Right renal cortex interstitium (tissue), 3 donors: ENCODE results near the gene IER3. TPM values are rescaled to one million over a fixed set of nuclear protein-coding genes. Genes with fewer than 3 reads are reported as not detected.

Experiments
- DNase-seq, 3 donors: peaks; one replicate each; pipeline ENCODE4 v3.0.0-alpha.2; 2013; ENCODE audit warnings: low read depth in 3 of 3, low spot score in 2 of 3
- polyA plus RNA-seq, 3 donors: library from polyadenylated mRNA; unstranded; fragments of 120-200 nt; gene quantifications; one replicate each; pipeline ENCODE4 v1.2.1, GENCODE V29; 2013; ENCODE audit not compliant: insufficient read length in 3 of 3

IER3 gene
- polyA plus RNA-seq, 3 donors, result 17.9 to 24.5 (median 23.3) TPM

DNA sequence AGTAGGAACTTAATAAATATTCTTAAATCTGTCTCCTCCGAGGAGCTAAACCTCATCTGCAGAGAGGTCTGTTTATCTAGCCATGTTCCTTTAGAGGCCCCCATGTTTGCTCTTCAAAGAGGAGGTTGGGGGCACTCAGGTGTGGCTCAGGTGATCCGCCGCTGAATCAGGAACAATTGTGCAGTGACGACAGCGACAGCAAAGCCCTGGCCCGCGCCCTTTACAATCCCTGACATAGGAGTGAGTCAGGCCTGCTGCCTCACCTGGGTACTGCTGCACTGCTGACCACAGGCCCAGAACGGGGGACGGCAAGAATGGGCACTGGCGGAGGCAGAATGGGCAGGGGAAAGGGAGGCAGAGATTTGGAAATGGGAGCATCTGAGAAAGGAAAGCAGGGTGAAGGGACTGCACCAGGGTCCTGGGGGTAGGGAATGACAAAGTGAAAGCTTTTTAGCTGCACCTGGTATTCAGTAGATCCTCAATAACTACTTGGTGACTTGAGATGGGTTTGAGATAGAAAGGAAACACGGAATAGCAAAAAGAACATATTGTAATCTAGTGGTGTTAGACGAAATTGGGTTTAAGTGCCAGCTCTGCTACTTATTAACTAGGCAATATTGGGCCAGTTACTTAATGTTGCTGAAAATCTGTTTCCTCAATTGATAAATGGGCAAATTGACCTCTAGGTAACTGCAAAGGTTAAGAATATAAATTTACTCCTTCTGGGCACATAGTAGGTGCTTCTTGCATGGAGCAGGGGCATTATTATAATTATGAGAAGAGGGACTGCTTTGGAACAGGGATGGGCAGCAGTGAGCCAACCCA, 5.4 kb upstream of the IER3 start:
- DNase-seq, result no peak

DNA sequence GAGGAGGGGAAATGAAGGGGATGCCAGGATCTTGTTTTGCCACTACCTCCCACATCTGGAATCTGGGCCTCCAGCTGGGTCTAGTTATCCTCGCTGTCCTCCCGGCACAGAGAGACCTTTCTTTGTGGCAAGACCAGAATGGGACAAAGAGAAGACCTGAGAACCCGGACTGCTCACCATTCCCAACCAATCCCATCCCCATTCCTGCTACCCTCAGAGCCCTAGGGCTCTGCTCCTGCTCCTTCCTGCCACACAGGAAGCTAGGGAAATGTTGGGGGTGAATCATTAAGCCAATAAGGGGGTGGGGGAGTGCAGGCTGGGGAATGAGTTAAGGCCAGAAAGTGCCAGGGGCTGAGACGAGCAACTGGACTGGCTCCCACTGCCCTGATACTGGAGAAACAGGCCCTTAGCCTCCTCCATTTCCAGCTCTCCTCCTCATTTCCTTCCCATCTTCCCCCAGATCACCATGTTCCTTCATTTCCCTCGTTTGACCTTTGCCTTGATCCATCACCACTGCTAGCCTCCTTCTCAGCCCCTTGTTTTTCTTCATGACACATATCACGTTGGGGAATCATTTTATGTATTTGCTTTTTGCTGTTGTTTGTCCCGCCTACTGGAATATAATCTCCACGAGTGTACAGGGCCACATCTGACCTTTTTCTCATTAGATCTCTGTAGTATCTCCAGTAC, 4.6 kb upstream of the IER3 start:
- DNase-seq, result no peak

DNA sequence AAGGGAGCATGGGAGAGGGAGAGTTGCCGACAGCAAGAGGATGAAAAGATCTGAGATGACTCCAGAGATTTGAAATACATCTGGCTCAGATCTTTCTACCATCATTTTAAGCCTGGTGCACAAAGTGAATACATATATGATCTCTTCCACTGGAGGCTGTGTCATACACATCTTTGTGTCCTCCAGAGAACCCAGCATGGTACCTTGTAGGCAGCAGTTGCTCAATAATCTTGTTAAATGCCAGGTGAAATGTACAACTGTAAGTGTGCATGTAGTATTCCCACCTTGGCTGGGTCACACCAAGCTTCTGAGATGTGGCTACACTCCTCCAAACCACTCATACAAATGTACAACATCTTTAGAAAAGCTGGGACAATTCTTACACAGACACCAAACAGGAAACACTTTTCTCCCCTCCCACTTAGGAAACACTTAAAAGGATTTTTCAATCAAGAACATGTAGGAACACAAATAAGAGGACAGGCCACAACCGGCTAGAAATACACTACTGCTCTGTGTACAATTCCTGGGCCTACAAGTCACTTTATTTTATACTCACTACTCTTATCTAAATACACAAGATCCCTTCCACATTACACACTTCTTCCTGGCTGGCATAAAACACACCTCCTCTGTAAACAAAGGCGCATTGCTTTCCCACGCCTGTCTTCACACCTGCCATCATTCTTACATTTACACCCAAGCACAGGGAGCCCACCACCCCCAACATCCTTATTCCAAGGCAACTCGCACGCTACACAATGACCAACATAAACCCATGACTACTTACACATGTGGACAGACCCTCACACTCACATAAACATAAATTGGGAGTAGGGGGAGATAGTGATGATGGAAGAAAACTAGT, 3.8 kb upstream of the IER3 start:
- DNase-seq, result no peak

DNA sequence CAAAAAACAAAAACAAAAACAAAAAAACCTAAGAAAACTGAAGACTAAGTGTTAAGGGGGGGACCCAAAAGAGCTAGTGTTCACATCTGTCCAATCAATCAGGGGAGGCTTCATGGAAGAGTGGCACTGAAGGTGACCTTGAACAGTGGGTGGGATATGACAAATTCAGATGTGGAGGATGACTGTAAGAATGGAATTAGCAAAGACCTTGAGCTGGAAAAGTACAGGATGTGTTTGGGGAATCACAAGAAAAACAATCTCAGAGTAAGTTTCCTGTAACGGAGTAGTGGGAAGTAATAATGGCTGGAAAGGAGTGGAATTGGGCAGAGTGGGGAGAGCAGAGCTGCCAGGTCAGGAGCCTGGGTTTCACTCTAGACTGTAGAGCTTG, 2.9 kb upstream of the IER3 start:
- no peak for DNase-seq

DNA sequence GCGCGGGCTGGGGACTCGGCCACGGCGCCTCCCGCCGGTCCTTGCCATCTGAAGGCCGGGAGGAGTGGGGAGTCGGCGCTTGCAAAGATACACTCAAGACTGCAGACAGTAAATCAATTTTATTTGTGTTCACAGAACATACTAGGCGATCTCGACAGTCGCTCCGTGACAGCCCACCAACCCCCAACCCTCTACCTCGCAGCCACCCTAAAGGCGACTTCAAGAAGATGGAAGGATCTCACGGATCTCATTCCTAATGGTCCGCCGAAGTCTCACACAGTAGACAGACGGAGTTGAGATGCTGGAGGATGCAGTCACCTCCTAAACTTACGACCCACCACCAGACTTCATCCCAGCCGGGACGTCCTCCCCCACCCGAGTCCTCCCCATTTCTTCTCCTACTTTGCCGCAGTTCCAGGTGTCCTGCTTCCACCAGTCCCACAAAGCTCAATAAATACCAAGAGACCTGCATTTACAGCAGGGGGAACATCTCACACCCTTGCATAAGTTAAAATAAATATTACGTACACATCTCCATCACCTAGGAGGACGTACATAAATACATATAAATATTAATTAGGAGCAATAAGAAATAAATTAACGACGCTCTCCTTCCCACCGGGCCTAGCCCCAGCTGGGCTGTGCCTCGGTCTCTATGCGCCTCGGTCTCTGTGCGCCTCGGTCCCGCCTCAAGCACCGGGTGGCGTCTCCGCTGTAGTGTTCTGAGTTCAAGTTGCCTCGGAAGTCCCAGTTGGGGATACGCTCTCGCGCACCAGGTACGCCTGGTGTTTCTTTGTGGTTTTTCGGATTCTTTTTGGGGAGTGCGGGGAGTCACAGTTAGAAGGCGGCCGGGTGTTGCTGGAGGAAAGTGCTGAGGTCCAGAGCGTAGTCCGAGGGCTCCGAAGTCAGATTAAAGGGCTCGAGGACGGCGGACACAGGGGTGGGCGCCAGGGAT, 971 bp downstream of the IER3 start:
- DNase-seq, result no peak

DNA sequence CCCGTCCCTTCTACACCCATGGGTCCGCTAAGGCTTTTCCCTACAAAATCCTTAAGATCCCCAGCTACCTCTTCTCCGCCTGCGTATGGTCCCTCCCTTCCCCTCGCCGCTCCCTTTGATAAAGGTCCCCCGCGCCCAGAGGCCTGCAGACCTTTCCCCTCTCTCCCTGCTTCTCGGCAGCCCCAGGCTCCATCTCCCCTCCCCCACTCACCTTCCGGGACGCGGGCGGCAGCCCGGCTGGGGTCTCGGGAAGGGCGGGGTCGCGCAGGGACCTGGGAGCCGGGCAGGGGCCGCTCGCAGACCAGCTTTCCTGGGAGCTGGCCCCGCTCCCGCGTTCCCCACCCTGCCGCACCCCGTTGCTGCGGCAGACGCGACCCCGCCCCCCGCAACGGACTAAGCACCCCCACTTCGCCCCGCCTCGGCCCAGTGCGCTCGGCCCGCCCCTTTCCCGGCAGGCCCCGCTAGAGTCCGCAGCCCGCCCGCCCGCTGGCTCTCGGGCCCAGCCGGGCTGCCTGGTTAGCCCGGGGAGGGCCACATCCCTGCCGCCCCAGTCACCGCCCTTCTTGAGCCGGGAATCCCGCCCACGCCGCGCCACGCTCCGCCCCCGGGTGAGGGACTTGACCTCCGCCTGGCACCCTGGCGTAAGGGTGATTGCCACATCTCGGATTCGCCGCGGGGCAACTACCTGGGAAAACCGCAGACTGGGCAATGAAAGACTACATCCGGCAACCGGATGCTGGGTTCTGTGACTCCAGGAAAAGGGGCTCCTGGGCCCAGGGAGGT, 1.8 kb downstream of the IER3 start, which contains the start of gene FLOT1:
Gene FLOT1, minus strand, starts transcription at position 372 of the 783 bp plus-strand sequence. CDS start 498 bp downstream, outside the sequence.
- DNase-seq, result no peak

DNA sequence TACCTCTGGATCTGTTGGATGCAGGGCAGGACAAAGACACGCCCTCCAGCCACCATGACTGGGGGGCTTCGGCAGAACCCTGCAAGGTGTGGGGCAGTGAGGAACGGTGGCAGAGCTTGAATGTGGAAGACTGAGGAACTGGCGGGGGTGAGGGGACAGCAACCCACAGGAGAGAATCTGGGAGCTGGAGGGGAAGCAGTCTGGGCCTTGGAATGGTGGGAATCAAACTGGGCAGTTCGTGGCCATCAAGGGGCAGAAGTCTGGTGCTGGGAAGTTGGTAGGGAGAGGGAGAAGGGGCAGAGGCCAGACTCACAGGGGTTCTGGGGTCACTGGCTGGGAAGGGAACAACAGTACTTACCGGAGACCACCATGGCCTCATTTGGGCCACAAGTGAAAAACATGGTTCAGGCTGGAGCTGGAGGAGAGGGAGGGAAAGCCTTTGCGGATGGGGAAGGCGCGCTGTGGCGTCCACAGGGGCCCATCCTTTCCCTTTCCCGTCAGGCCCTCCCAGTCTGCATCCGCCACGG, 2.5 kb downstream of the IER3 start:
- DNase-seq, result no peak

DNA sequence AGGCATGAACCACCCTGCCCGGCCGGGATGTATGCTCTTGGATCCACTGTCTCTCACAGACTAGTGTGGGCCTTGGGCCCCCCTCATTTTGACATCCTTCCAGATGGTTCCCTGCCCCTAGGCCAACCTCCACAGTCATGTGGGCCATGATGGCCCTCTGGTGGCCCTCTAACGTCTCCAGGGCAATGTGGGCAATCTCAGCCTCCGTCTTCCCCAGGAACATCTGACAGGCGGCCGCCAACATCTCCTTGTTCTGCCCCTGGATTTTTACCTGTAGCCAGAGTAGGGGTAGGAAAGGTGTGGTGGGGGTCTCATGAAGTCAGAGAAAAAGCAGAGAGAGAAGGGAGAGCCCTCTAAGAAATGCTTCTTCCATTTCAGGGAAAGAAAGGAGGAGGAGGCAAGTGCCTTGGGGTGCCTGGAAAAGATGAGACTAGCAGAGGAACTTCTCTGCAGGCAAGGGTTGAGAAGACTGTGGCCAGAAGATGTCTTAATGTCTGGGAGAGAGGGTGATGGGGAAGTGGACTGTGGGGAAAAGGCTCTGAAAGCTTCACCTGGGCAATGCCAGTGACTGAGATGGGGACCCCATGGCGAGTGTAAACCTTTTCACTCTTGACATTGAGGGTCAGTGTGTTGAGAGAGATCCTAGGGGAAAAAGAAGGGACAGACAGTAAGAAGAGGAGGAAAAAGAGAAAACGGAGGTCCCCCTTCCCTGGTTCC, 3.1 kb downstream of the IER3 start:
- DNase-seq, result no peak

DNA sequence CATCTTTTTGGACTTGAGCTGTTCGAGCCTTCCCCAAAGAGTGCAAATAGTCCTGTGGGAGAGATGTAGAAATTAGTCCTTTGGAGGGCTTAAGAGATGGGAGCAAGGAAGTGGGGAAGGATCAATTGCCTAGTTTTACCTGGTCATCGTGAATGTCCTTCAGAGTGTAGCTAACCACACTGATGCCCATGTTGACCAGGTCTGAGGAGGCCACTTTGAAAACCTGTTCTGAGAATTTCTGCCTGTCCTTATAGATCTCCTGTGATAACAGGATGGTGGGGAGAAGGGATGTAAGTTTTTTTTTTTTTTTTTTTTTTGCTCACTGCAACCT, 3.8 kb downstream of the IER3 start:
- DNase-seq, result no peak

DNA sequence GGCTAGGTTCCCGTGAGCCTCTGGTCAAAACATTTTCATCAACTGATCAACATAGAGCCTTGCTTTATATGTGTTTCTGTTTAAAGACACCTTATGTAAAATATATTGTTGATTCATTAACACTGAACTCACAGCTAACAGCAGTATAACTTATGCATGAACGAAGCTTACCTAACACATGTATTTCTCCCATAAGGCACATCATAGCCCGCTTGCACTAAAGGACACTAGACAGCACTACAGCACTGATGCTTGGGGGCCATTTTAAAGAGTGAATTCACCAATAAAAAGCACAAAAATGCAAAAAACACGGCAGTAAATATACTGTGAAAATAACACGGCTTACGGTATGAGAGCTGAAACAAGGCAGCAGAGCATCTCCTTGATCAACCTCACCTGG, 5.8 kb downstream of the IER3 start:
- no peak for DNase-seq

DNA sequence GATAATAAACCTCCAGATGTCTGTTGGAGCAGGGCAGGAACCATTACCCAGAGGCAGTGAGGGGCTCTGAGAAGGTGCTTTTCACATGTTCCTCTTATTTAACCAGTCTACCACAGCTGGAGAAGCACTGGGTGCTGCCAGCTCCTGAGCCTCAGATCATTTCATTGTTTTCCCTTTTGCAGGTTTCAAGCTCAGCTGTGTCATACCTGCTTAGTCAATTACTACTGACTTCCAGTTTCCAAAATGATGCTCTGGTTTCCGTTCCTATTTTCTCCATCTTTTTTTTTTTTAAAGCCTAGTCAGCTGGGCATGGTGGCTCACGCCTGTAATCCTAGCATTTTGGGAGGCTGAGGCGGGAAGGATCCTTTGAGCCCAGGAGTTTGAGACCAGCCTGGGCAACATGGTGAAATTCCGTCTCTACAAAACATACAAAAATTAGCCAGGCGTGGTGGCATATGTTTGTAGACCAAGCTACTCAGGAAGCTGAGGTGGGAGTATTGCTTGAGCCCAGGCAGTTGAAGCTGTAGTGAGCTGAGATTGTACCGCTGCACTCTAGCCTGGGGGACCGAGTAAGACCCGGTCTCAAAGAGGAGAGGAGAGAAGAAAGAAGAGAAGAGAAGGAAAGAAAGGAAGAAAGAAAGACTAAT, 8.6 kb downstream of the IER3 start:
- no peak for DNase-seq

DNA sequence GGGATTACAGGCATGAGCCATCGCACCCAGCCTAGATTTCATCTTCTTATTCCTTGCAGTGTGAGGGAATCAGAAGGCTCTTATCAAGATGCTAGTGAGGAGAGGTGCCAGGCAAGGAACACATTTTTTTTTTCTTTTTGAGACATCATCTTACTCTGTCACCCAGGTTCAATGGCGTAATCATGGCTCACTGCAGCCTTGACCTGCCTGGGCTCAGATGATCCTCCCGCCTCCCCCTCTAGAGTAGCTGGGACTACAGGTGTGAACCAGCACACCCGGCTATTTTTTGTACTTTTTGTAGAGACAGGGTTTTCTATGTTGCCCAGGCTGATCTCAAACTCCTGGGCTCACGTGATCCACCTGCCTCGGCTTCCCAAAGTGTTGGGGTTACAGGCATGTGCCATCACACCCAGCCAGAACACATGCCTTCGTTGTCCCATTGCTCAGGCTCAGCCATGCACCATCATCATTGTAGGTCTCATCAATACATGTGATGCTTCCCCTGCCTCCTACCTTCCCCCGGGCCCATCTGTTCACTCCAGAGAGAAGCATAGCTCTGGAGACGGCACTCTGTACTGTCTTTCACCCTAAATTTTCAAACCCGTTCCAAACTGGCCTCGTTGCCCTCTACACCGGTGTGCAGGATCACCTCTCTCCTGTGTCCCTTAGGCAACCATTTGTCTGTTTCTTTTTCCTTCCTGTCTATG, 12.0 kb downstream of the IER3 start:
- no peak for DNase-seq

DNA sequence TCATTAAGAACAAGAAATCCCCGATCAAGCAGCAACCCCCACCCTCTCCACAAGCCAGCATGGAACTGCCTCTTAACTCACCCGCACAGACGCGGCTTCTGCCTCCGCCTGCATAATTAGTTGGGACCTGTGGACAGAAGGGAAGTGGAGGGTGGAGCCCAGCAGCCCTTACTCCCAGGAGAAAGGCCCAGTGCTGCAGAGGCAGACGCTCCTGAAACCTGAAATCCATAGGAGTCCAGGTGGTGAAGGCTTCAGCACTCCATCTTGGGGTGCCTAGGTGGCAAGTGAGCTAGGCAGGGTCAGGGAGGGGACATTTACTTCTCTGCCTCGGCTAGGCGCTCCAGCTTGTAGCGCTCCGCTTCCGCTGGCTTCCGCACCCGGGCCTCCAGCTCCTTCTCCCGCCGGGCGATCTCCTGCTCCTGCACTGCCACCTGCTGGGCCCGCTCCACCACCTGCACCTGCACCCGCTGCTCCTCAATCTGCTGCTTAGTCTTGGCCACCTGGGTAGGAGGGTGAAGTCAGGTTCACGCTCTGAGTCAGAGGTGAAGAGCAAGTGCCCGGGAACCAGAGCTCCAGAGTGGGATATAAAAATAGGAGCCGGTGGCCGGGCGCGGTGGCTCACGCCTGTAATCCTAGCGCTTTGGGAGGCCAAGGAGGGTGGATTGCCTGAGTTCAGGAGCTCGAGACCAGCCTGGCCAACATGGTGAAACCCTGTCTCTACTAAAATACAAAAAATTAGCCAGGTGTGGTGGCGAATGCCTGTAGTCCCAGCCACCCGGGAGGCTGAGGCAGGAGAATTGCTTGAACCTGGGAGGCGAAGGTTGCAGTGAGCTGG, 13.5 kb downstream of the IER3 start:
- DNase-seq, result no peak

DNA sequence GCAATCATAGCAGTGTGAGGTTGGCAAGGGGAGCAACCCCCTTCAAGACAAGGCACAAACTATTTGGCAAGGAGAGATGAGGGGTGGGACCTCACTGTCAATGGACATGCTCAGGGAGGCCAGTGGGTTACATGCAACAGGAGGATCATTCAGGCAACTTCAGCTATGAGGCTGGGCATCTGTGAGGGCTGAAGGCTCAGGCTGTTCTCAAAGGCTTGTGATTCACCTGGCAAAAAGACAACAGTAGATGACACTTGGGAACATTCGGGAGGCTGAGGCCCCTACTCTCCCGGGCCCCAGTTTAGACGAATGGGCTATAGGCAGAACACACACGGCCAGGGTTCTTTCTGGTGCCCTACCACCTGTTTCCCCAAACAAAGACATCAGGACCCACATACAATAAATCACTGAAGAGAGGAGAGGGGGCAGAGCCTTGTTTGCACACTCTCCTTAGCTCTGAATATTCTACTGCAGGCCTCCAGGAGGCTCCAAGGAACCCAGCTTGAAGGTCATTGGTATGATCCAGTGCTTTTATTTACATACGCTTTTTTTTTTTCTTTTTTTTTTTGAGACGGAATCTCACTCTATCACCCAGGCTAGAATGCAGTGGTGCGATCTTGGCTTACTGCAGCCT, 16.3 kb downstream of the IER3 start:
- no peak for DNase-seq

DNA sequence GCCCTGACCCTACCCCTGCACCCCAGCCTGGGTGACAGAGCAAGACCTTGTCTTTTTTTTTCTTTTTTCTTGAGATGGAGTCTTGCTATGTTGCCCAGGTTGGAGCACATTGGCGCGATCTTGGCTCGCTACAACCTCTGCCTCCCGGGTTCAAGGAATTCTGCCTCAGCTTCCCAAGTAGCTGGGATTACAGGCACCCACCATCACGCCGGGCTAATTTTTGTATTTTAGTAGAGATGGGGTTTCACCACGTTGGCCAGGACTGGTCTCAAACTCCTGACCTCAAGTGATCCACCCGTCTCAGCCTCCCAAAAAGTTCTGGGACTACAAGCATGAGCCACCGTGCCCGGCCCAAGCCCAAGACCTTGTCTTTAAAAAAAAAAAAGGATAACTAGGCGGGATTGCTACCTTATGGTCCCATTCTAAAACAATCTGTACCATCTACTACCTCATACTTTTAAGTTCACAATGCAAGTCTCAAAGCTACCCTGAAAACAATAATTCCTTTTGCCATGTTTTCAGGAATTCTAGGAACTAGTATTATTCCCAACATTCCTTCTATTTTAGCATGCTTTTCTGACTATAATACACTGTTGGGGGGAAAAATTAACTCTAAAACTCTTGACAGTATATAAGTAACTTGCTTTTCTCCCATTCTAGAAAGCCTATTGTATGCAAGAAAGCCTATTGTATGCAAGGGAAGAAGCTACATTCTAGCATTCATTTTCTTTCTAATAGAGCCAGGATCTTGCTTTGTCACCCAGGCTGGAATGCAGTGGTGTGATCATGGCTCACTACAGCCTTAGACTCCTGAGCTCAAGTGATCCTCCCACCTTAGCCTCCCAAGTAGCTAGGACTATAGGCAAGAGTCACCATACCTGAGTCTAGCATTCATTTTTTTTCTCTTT, 17.6 kb downstream of the IER3 start:
- DNase-seq, result no peak
